GM12878 (cell line): ENCODE results near the gene FZR1. TPM values are rescaled to one million over a fixed set of nuclear protein-coding genes. Genes with fewer than 3 reads are reported as not detected.

Experiments used
- ATAC-seq: fragments of 200-7000 bp; cut with Tn5 transposase; 3 replicates; pipeline ENCODE4 v1.9.1; 2020; ENCODE audit warnings: mild to moderate bottlenecking, moderate library complexity
- BruUV-seq: library from RNA; stranded (reverse); fragments of 400-500 nt; replicated peaks from 2 replicates; lab custom pipeline; 2021; lab: Mats Ljungman, UMichigan
- CTCF ChIA-PET: fragments of 300-600 bp; sonication (Branson Sonifier 250); formaldehyde crosslinking; extraction: SDS; loops from one replicate; lab custom pipeline; 2021; ENCODE audit warnings: inconsistent platforms; lab: Yijun Ruan, JAX
- POLR2A ChIA-PET: fragments of 350-600 bp; formaldehyde crosslinking; extraction: SDS; loops from one replicate; lab custom pipeline; 2021; ENCODE audit warnings: inconsistent platforms; lab: Charles Lee
- RAD21 ChIA-PET: fragments of 300-600 bp; sonication (Branson Sonifier 250); formaldehyde crosslinking; loops from one replicate; lab custom pipeline; 2023; ENCODE audit warnings: antibody characterized with exemption; ENCODE audit not compliant: unreplicated experiment; lab: Charles Lee
- SMC1A ChIA-PET: fragments of 300-600 bp; sonication (Branson Sonifier 250); formaldehyde crosslinking; loops from one replicate; lab custom pipeline; 2023; ENCODE audit not compliant: unreplicated experiment, uncharacterized antibody; lab: Charles Lee
- DNase-seq: peaks from one replicate; pipeline ENCODE4 v3.0.0-alpha.2; 2011; ENCODE audit warnings: low read depth, low spot score
- FAIRE-seq: peaks from 3 replicates; lab custom pipeline; 2011; peaks lifted over from hg19 to GRCh38; lab: Jason Lieb, UNC
- H2AFZ ChIP-seq: 2 replicates; pipeline ENCODE4 v1.6.0; 2011; ENCODE audit warnings: low read depth, low read length, control low read depth; ENCODE audit not compliant: control insufficient read depth
- H3K27ac ChIP-seq: 2 replicates; pipeline ENCODE4 v1.5.1; 2011; ENCODE audit warnings: control low read depth; ENCODE audit not compliant: control insufficient read depth, insufficient read depth
- H3K27me3 ChIP-seq, 2 experiments: replicated peaks in 1 of 2; 2 replicates each; pipeline versions ENCODE4 v1.6.0 to v1.6.1; 2011; ENCODE audit warnings: low read length in 1 of 2; ENCODE audit not compliant: control insufficient read depth in 2 of 2, insufficient read depth in 2 of 2
- H3K36me3 ChIP-seq, 2 experiments: 2 replicates each; pipeline ENCODE4 v1.5.1; 2011; ENCODE audit warnings: low read length in 1 of 2; ENCODE audit not compliant: control insufficient read depth in 2 of 2, insufficient read depth in 2 of 2
- H3K4me1 ChIP-seq: 2 replicates; pipeline ENCODE4 v1.6.1; 2011; ENCODE audit warnings: mild to moderate bottlenecking, low read length, moderate library complexity, mixed read lengths; ENCODE audit not compliant: control insufficient read depth, insufficient read depth
- H3K4me2 ChIP-seq: 2 replicates; pipeline ENCODE4 v1.6.0; 2011; ENCODE audit warnings: control low read depth; ENCODE audit not compliant: control insufficient read depth, insufficient read depth
- H3K4me3 ChIP-seq: fragments of 200-600 bp; sonication (generic); 2 replicates; pipeline ENCODE4 v1.5.1; 2016
- H3K79me2 ChIP-seq: 2 replicates; pipeline ENCODE4 v1.6.0; 2011; ENCODE audit warnings: low read length; ENCODE audit not compliant: control insufficient read depth, insufficient read depth
- H3K9ac ChIP-seq: 2 replicates; pipeline ENCODE4 v1.8.0; 2011; ENCODE audit warnings: low read length, control low read depth, mixed read lengths; ENCODE audit not compliant: control insufficient read depth, insufficient read depth
- H3K9me3 ChIP-seq: replicated peaks from 3 replicates; pipeline ENCODE4 v1.5.1; 2011; ENCODE audit warnings: mild to moderate bottlenecking, low read length; ENCODE audit not compliant: control insufficient read depth, insufficient read depth
- H4K20me1 ChIP-seq: 2 replicates; pipeline ENCODE4 v1.6.0; 2011; ENCODE audit not compliant: control insufficient read depth, insufficient read depth
- CEBPB ChIP-seq, 2 experiments: fragments of 150-350 bp in 1 of 2; IDR thresholded peaks; 2 replicates each; pipeline ENCODE4 v1.6.1; 2012 to 2014; ENCODE audit warnings: low read depth in 2 of 2, low read length in 2 of 2, borderline replicate concordance in 1 of 2, inconsistent platforms in 1 of 2
- NRF1 ChIP-seq: conservative IDR thresholded peaks from 2 replicates; pipeline ENCODE4 v1.6.1; 2011; ENCODE audit warnings: mild to moderate bottlenecking, low read depth, low read length, improper control_type of control experiment
- POLR2AphosphoS2 ChIP-seq: IDR thresholded peaks from 2 replicates; pipeline ENCODE4 v1.6.1; 2011; ENCODE audit warnings: low read depth, mild to moderate bottlenecking, low read length, improper control_type of control experiment, moderate library complexity
- POU2F2 ChIP-seq: IDR thresholded peaks from 3 replicates; pipeline ENCODE4 v1.6.1; 2011; ENCODE audit warnings: low read depth, mild to moderate bottlenecking, low read length, borderline replicate concordance
- RAD21 ChIP-seq: IDR thresholded peaks from 2 replicates; pipeline ENCODE4 v1.6.1; 2011; ENCODE audit warnings: mild to moderate bottlenecking, low read depth, low read length, moderate library complexity; ENCODE audit not compliant: insufficient read depth
- SMC3 ChIP-seq: IDR thresholded peaks from 2 replicates; pipeline ENCODE4 v1.6.1; 2011; ENCODE audit warnings: low read length, improper control_type of control experiment, borderline replicate concordance
- YBX1 ChIP-seq: fragments of 450-650 bp; IDR thresholded peaks from 2 replicates; pipeline ENCODE4 v1.6.1; 2016; ENCODE audit warnings: antibody characterized with exemption
- WGBS: methylation state at CpG from one replicate; pipeline ENCODE4 v1.1.6; 2016; ENCODE audit warnings: low lambda C conversion rate; ENCODE audit not compliant: insufficient replicate concordance, insufficient coverage; ENCODE audit errors: missing lambda C conversion rate; 5-methylcytosine and 5-hydroxymethylcytosine counted together
- in situ Hi-C: fragments of 300-500 bp; cut with MboI; formaldehyde crosslinking; loops from 9 replicates; pipeline ENCODE4 v1.14.3; 2018; ENCODE audit warnings: mixed read lengths
- intact Hi-C: fragments of 100-400 bp; cut with micrococcal nuclease; formaldehyde crosslinking; loops from one replicate; pipeline ENCODE4 v1.14.2; 2022; ENCODE audit not compliant: unreplicated experiment
- polyA plus RNA-seq, 11 experiments: library from polyadenylated mRNA; depleted of rRNA in 4 of 11; unstranded in 6 of 11; stranded (reverse) in 5 of 11; fragments of >200 nt; fragmentation: Nextera tagmentation in 4 of 11; fragmentation: Illumina TruSeq in 1 of 11; extraction: Ambion mirVana in 4 of 11; extraction: Trizol in 1 of 11; gene quantifications; 1 replicate in 1 of 11; 2 replicates in 10 of 11; pipeline versions ENCODE4 v1.2.1 to v1.2.3, GENCODE V29; 2011 to 2016; ENCODE audit warnings: inconsistent platforms in 2 of 11, missing spikeins in 2 of 11, low read depth in 1 of 11
- total RNA-seq, 4 experiments: library from RNA; depleted of rRNA in 3 of 4; stranded (reverse); fragments of >200 nt in 3 of 4; fragmentation: Illumina TruSeq in 1 of 4; extraction: Trizol in 1 of 4; gene quantifications; 2 replicates each; pipeline versions ENCODE4 v1.2.1 to v1.2.3, GENCODE V29; 2013 to 2021
- TF ChIP-seq, protein P1 (sequence below): fragments of 450-650 bp; IDR thresholded peaks from 2 replicates; pipeline ENCODE4 v1.6.1; 2014; ENCODE audit warnings: mild to moderate bottlenecking

The FZR1 gene
- total and polyA plus RNA-seq, 10 of the 15 experiments (the other 5 are each of a cell fraction or from before 2014, with no cell fraction given) = 0.11 to 44.2 (median 29.3) TPM

DNA sequence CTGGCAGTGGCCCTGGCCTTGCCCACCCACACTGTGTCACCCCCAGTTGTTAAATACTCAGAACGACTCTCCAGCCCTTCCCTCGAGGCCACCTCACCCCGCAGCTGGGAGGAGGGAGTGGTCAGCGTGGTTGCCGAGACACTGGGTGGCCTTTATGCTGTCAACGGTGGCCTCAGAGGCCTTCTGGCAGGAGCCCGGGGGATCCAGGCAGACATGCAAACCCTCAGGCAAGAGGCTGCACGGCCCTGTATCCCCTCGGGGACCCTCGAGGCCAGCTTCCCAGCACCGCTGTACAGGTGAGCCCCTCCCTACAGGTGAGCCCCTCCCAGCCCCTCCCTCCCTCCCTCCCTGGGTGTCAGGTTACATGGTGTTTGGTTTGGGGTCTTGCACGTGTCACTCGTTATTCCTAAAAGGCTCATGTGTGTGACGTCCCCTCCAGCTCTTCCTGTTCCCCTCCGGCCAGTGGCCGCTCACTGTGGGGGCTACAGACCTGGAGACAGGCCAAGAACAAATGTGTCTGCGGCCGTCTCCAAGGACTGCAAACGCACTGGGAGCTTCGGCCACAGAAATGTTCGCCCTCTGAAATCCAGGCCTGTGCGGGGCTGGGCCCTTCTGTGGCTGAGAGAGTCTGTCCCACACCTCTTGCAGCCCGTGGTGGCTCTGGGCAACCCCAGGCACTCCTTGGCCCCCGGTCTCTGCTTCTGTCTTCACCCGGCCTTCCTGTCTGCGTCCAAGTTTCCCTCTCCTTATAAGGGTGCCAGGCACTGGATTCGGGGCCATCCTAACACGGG is 33.0 kb downstream of the FZR1 start, which contains the start of gene TEKTIP1:
TEKTIP1 (plus strand) TSS at position 210 of the 791 bp plus-strand sequence; CDS start at position 214, 4 bp downstream.
- SMC1A ChIA-PET = no interaction called here
- no peaks in the 10 kb centered on the region for H3K27me3 ChIP-seq
- CTCF ChIA-PET = interaction anchor here (1.1 kb wide), 1 partner anchor 9 kb away, joined by 3 read pairs; no protein-coding TSS in a partner anchor
- no peak within 1 kb of the TSS for H2AFZ ChIP-seq
- 87% methylated on average over 28 of the region's 28 CpGs for WGBS
- no peaks in the 10 kb centered on the region for H3K9me3 ChIP-seq
- no peak within 1 kb of the TSS for H3K27ac ChIP-seq
- intact Hi-C loops = no loop called here
- RAD21 ChIA-PET = no interaction called here
- DNase-seq (no peak), FAIRE-seq (no peak), ATAC-seq (no peak)
- H3K79me2 ChIP-seq = no peaks in the 10 kb centered on the region
- H3K4me3 ChIP-seq = no peak within 1 kb of the TSS
- in situ Hi-C loops = no loop called here
- no peaks in the 10 kb centered on the region for H4K20me1 ChIP-seq
- no peaks in the 10 kb centered on the region for H3K4me1 ChIP-seq
- no peak within 1 kb of the TSS for H3K9ac ChIP-seq
- POLR2A ChIA-PET = interaction anchor here (0.7 kb wide), 1 partner anchor 199 kb away, joined by 3 read pairs; no protein-coding TSS in a partner anchor
- TF ChIP-seq RAD21 = no peak
- 0 out of 2 replicates have a peak, but pooled peaks have one; percentile 22 for TF ChIP-seq POLR2AphosphoS2
- TF ChIP-seq, all 136 proteins: peak for 1
- H3K4me2 ChIP-seq = no peak within 1 kb of the TSS
- H3K36me3 ChIP-seq = peaks cover 7 to 9% of the 10 kb centered on the region in 2 experiments
- no TSS peak for BruUV-seq

GRCh38 chr19:3539756-3540118 is 33.6 kb downstream of the FZR1 start:
- ATAC-seq = no peak
- ChIA-PET CTCF (interaction anchor here (0.6 kb wide), 1 partner anchor 479 kb away, joined by 3 read pairs; no protein-coding TSS in a partner anchor), POLR2A (interaction anchor here (0.7 kb wide), 1 partner anchor 199 kb away, joined by 3 read pairs; no protein-coding TSS in a partner anchor), RAD21 (no interaction called here), SMC1A (no interaction called here)
- in situ Hi-C loops (no loop called here), intact Hi-C loops (no loop called here)
- TF ChIP-seq YBX1 (no peak), CEBPB (IDR thresholded peaks at IDR 0.05; ENCODE audit: borderline replicate concordance in 1 of 2, low read depth in 2 of 2, low read length in 2 of 2) (no peak), SMC3 (no peak), NRF1 (no peak), POU2F2 (no peak)
- TF ChIP-seq, protein P1, sequence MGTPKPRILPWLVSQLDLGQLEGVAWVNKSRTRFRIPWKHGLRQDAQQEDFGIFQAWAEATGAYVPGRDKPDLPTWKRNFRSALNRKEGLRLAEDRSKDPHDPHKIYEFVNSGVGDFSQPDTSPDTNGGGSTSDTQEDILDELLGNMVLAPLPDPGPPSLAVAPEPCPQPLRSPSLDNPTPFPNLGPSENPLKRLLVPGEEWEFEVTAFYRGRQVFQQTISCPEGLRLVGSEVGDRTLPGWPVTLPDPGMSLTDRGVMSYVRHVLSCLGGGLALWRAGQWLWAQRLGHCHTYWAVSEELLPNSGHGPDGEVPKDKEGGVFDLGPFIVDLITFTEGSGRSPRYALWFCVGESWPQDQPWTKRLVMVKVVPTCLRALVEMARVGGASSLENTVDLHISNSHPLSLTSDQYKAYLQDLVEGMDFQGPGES = no peak
- WGBS = 100% methylated on average over 1 of the region's 1 CpG
- H3K36me3 ChIP-seq = peaks cover 6 to 8% of the 10 kb centered on the region in 2 experiments
- H2AFZ ChIP-seq = no peak overlapping the region
- no peak overlapping the region for H3K9ac ChIP-seq
- no peak for FAIRE-seq
- no peaks in the 10 kb centered on the region for H3K79me2 ChIP-seq
- no peak overlapping the region for H3K4me3 ChIP-seq
- TSS peak; percentile 66 for BruUV-seq
- H3K4me2 ChIP-seq = no peak overlapping the region
- DNase-seq = no peak
- no peak overlapping the region for H3K27ac ChIP-seq
- no peaks in the 10 kb centered on the region for H4K20me1 ChIP-seq
- H3K4me1 ChIP-seq = no peaks in the 10 kb centered on the region
- no peaks in the 10 kb centered on the region for H3K9me3 ChIP-seq
- no peaks in the 10 kb centered on the region for H3K27me3 ChIP-seq
